Measurements from ENCODE around the gene CFAP410.

GRCh38 chr21:44315691-44316203 is 23.4 kb downstream of the CFAP410 start:
- no peak for TF ChIP-seq ZC3H10 (CRISPR knock-in tag; IDR thresholded peaks at IDR 0.05)
- TF ChIP-seq ZNF70 (CRISPR knock-in tag; IDR thresholded peaks at IDR 0.05) = no peak
- no peak for TF ChIP-seq TSHZ2 (CRISPR knock-in tag; IDR thresholded peaks at IDR 0.05)
- no peak for TF ChIP-seq ZNF8 (CRISPR knock-in tag; IDR thresholded peaks at IDR 0.05)
- no peak for TF ChIP-seq RARB (CRISPR knock-in tag; IDR thresholded peaks at IDR 0.05)
- no peak for TF ChIP-seq BACH2 (CRISPR knock-in tag; IDR thresholded peaks at IDR 0.05; ENCODE audit: borderline replicate concordance)
- TF ChIP-seq PATZ1 (CRISPR knock-in tag; IDR thresholded peaks at IDR 0.05; ENCODE audit: borderline replicate concordance) = no peak
